ENCODE results near the gene GPBP1.
"Not testable (repeated sequence)": the region's sequence is repeated elsewhere in the genome, so short reads cannot be mapped to it uniquely, and the experiment has no call there.

GPBP1 gene

GRCh38 chr5:57262541-57262940 is 88.7 kb downstream of the GPBP1 start:
- DNase-seq (ENCODE audit: low read depth): peak; percentile 12
- no peak overlapping the region for H3K4me3 ChIP-seq (ENCODE audit: control insufficient read depth, low read depth, low read length)
- TF ChIP-seq CTCF (conservative IDR thresholded peaks at IDR 0.05; ENCODE audit: control insufficient read depth, insufficient read depth, low read depth, low read length): no peak

GRCh38 chr5:57267805-57268204 is 93.9 kb downstream of the GPBP1 start:
- DNase-seq (ENCODE audit: low read depth): peak; percentile 25
- no peak overlapping the region for H3K4me3 ChIP-seq (ENCODE audit: control insufficient read depth, low read depth, low read length)
- TF ChIP-seq CTCF (conservative IDR thresholded peaks at IDR 0.05; ENCODE audit: control insufficient read depth, insufficient read depth, low read depth, low read length): no peak

GRCh38 chr5:57276353-57276752 is 102.5 kb downstream of the GPBP1 start:
- DNase-seq (ENCODE audit: low read depth): no peak
- H3K4me3 ChIP-seq (ENCODE audit: control insufficient read depth, low read depth, low read length): no peak overlapping the region
- TF ChIP-seq CTCF (conservative IDR thresholded peaks at IDR 0.05; ENCODE audit: control insufficient read depth, insufficient read depth, low read depth, low read length): no peak

GRCh38 chr5:57277085-57277484 is 103.2 kb downstream of the GPBP1 start:
- peak; percentile 35 for TF ChIP-seq CTCF (conservative IDR thresholded peaks at IDR 0.05; ENCODE audit: control insufficient read depth, insufficient read depth, low read depth, low read length)
- DNase-seq (ENCODE audit: low read depth): peak; percentile 41
- H3K4me3 ChIP-seq (ENCODE audit: control insufficient read depth, low read depth, low read length): no peak overlapping the region

GRCh38 chr5:57280853-57281252 is 107.0 kb downstream of the GPBP1 start:
- no peak overlapping the region for H3K4me3 ChIP-seq (ENCODE audit: control insufficient read depth, low read depth, low read length)
- TF ChIP-seq CTCF (conservative IDR thresholded peaks at IDR 0.05; ENCODE audit: control insufficient read depth, insufficient read depth, low read depth, low read length): no peak
- no peak for DNase-seq (ENCODE audit: low read depth)

GRCh38 chr5:57285084-57285483 is 111.2 kb downstream of the GPBP1 start:
- H3K4me3 ChIP-seq (ENCODE audit: control insufficient read depth, low read depth, low read length); DNase-seq (ENCODE audit: low read depth): not testable (repeated sequence)

GRCh38 chr5:57291894-57292293 is 118.0 kb downstream of the GPBP1 start:
- TF ChIP-seq CTCF (conservative IDR thresholded peaks at IDR 0.05; ENCODE audit: control insufficient read depth, insufficient read depth, low read depth, low read length): no peak
- DNase-seq (ENCODE audit: low read depth): no peak

More at GRCh38 chr5:57291894-57292293, 118.0 kb downstream of the GPBP1 start:
- H3K4me3 ChIP-seq (ENCODE audit: control insufficient read depth, low read depth, low read length): no peak overlapping the region

All from fibroblast of mammary gland (primary cell).